ENCODE data around the gene EDEM2. TPM values are rescaled to one million over a fixed set of nuclear protein-coding genes. Genes with fewer than 3 reads are reported as not detected.

The EDEM2 gene
- total RNA-seq, 4 donors from 2014 or later: 23.0 to 55.9 (median 30.4) TPM

DNA sequence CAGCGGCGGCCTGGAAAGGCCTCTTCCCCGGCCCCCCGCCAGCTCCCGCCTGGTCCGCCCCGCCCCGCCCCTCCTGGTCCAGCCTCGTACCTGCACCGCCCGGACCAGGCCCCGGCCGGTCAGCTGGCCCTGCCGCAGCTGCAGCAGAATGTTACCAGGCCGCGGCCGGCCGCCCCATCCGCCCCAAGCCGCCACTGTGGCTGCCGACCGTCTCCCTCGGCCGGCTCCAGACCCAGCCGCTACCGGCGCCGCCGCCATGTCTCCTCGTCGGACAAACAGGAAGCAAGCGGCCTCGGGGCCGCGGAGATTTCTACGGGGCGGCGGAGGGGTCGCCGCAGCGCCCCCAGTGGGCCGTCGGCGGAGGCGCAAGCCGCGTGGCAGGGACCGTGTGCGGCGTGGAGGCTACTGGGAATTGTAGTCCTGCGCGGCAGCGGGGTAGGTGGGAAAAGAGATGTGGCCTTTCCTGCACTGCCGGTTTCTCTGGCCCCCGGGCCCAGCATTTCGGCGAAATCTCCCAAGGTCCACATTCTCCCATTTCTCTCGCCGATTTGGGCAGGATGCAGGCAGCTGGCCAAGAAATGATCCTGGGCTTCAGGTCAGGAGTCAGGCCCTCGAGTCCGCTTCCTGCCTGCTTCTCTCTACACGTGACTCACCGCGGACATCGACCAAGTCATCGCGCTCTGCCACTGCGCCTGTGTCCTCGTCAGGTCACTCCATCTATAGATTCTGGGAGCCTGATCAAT, 54.4 kb downstream of the EDEM2 start, which contains the start of gene TRPC4AP:
TSS of gene TRPC4AP (minus strand) at position 284 of the 743 bp plus-strand sequence. CDS start at position 258, 26 bp downstream.
- peak; percentile 77 for TF ChIP-seq POLR2A (IDR thresholded peaks at IDR 0.05)
- TF ChIP-seq, protein P1, sequence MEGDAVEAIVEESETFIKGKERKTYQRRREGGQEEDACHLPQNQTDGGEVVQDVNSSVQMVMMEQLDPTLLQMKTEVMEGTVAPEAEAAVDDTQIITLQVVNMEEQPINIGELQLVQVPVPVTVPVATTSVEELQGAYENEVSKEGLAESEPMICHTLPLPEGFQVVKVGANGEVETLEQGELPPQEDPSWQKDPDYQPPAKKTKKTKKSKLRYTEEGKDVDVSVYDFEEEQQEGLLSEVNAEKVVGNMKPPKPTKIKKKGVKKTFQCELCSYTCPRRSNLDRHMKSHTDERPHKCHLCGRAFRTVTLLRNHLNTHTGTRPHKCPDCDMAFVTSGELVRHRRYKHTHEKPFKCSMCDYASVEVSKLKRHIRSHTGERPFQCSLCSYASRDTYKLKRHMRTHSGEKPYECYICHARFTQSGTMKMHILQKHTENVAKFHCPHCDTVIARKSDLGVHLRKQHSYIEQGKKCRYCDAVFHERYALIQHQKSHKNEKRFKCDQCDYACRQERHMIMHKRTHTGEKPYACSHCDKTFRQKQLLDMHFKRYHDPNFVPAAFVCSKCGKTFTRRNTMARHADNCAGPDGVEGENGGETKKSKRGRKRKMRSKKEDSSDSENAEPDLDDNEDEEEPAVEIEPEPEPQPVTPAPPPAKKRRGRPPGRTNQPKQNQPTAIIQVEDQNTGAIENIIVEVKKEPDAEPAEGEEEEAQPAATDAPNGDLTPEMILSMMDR (IDR thresholded peaks at IDR 0.05): peak; percentile 96 to 99 (median 98)
- TF ChIP-seq EP300 (IDR thresholded peaks at IDR 0.05; ENCODE audit: low read depth): no peak
- peak; percentile 89 to 94 (median 91) for TF ChIP-seq POLR2AphosphoS5 (IDR thresholded peaks at IDR 0.05)
- peak within 1 kb of the TSS; percentile 93 to 95 (median 93) for H3K27ac ChIP-seq
- H3K27me3 ChIP-seq: no peaks in the 10 kb centered on the region
- no peaks in the 10 kb centered on the region for H3K36me3 ChIP-seq
- intact Hi-C loops (cut with DNase I; ENCODE audit: low total_unique reads): no loop called here
- peak within 1 kb of the TSS; percentile 80 to 89 (median 81) for H3K4me3 ChIP-seq
- no peaks in the 10 kb centered on the region for H3K9me3 ChIP-seq
- peaks cover 17 to 45% (median 28%) of the 10 kb centered on the region in 4 donors for H3K4me1 ChIP-seq
- WGBS, 2 donors (ENCODE audit: low coverage in 1 of 2): 2% methylated on average over 40 of the region's 69 CpGs; no CpG with 5 or more reads in 1 of the 2 donors
- in situ Hi-C loops (cut with MboI; ENCODE audit: low pct_ligation_motif_present in 1 of 4, low pct_unique_long_range_greater_than_20kb in 1 of 4, low sequenced_read_pairs in 3 of 4): loop anchor here in 3 of 4 donors (10.0 to 25.0 kb wide), 3 partner anchors 122 to 255 kb away; partner anchors contain the start of genes GGT7 (in 2 of the 3) and NCOA6 (in 1 of the 3)
- peak; percentile 91 for DNase-seq

DNA sequence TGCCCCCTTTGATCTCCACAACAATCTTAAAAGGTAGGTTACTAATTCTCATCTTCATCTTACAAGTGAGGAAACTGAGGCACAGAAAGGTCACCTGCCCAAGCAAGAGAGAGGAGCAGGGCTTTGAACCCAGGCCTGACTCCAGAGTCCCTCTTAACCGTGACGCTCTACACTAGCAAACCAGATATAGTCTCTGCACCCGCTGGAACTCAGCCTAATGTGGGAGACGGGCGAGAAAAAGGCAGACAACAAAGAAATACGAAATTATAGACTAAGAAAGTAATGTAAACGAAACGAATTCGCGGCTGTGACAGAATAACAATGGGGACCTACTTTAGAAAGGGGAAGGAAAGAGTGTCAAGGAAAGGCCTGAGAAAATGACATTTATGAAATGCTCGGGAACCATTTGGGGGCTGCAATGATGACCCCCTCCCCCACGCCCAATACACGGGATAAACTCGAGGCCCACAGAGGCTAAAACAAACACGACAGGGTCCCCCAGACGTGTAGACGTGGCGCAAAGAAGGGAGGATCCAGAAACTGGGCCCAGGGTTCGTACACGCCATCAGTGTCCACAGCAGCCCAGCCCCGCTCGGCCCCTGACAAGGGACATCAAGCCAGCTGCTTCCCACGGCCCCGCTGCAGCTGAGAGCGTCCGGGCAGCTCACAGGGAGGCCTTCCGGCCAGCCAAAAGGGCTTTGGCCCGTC, 55.2 kb downstream of the EDEM2 start:
- no peaks in the 10 kb centered on the region for H3K36me3 ChIP-seq
- peak; percentile 13 for DNase-seq
- intact Hi-C loops (cut with DNase I; ENCODE audit: low total_unique reads) (no loop called here), in situ Hi-C loops (cut with MboI; ENCODE audit: low pct_ligation_motif_present in 1 of 4, low pct_unique_long_range_greater_than_20kb in 1 of 4, low sequenced_read_pairs in 3 of 4) (loop anchor here in 3 of 4 donors (10.0 to 25.0 kb wide), 3 partner anchors 123 to 255 kb away; partner anchors contain the start of genes GGT7 (in 2 of the 3) and NCOA6 (in 1 of the 3))
- H3K9me3 ChIP-seq: no peaks in the 10 kb centered on the region
- H3K27me3 ChIP-seq: no peaks in the 10 kb centered on the region
- WGBS, 2 donors (ENCODE audit: low coverage in 1 of 2): 0% methylated on average over 1 to 25 of the region's 28 CpGs
- peak overlapping the region; percentile 93 to 95 (median 93) for H3K27ac ChIP-seq
- peaks cover 17 to 50% (median 30%) of the 10 kb centered on the region in 4 donors for H3K4me1 ChIP-seq
- TF ChIP-seq POLR2AphosphoS5 (IDR thresholded peaks at IDR 0.05) (no peak), EP300 (IDR thresholded peaks at IDR 0.05; ENCODE audit: low read depth) (no peak), POLR2A (IDR thresholded peaks at IDR 0.05) (no peak)
- TF ChIP-seq, protein P1 (IDR thresholded peaks at IDR 0.05): no peak
- peak overlapping the region; percentile 80 to 89 (median 81) for H3K4me3 ChIP-seq

DNA sequence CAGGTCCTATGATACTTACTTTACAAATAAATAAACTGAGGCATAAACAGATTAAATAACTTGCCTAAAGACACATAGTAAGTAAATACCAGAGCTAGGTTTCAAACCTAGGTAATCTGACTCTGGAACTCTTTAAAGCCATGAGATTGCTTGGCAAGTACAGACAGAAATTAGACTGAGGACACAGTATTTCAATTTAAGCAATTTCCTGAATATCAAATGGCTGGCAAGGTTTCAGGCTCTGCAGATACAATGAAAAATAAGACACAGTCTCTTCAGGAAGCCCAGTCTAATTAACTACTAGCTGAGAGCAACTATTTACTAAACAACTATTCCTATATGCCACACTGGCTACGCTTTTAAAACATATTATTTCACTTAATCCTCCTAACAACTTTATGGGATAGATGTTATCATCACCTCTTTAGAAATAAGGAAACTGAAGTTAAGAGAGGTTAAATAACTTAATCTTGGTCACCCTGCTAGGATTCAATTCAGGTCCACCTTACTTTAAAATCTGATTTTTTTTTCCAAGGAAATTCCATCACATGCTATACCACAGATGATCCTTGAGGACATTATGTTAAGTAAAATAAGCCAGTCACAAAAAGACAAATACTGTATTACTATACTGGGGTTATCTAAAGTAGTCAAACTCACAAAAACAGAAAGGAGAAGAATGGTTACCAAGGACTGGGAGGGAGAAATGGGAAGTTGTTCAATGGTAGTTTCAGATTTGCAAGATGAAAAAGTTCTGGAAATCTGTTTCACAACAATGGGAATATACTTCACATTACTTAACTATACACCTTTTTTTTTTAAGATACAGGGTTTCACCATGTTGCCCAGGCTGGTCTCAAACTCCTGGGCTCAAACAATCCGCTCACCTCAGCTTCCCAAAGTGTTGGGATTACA, 58.6 kb downstream of the EDEM2 start:
- in situ Hi-C loops (cut with MboI; ENCODE audit: low pct_ligation_motif_present in 1 of 4, low pct_unique_long_range_greater_than_20kb in 1 of 4, low sequenced_read_pairs in 3 of 4): loop anchor here in 3 of 4 donors (25.0 kb wide), 2 partner anchors 226 to 251 kb away; partner anchors contain the start of genes GGT7 (in 2 of the 3) and NCOA6 (in 1 of the 3)
- no peak for TF ChIP-seq POLR2A (IDR thresholded peaks at IDR 0.05)
- no peak for DNase-seq
- no peak overlapping the region for H3K27ac ChIP-seq
- WGBS, 2 donors (ENCODE audit: low coverage in 1 of 2): 93 to 97% methylated on average over 2 of the region's 2 CpGs
- peaks cover 17 to 53% (median 29%) of the 10 kb centered on the region in 4 donors for H3K4me1 ChIP-seq
- intact Hi-C loops (cut with DNase I; ENCODE audit: low total_unique reads): no loop called here
- no peaks in the 10 kb centered on the region for H3K9me3 ChIP-seq
- no peak overlapping the region for H3K4me3 ChIP-seq
- H3K27me3 ChIP-seq: no peaks in the 10 kb centered on the region
- peaks cover 0 to 5% (median 0%) of the 10 kb centered on the region in 4 donors for H3K36me3 ChIP-seq

DNA sequence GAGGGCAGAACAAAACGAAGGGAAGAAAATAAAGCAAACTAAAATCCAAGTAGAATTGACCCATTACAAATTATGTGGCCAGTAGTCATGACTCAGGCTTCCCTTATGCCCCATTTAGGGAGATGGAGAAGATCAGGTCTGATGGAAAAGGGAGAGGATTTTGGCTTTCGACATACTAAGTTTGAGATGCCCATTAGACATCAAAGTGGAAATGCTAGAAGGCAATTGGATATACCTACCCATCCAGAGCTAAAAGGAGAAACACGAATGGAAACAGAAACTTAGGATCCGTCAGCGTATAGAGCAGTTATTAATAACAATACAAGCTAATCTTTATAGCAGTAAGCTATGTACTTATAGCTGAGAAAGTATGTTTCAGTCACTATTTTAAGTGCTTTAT, 59.3 kb downstream of the EDEM2 start:
- H3K4me1 ChIP-seq: peaks cover 18 to 52% (median 28%) of the 10 kb centered on the region in 4 donors
- TF ChIP-seq, protein P1 (IDR thresholded peaks at IDR 0.05): no peak
- no peak for TF ChIP-seq EP300 (IDR thresholded peaks at IDR 0.05; ENCODE audit: low read depth)
- TF ChIP-seq POLR2AphosphoS5 (IDR thresholded peaks at IDR 0.05): no peak
- TF ChIP-seq POLR2A (IDR thresholded peaks at IDR 0.05): no peak
- no peaks in the 10 kb centered on the region for H3K9me3 ChIP-seq
- 68 to 69% methylated on average over 4 to 5 of the region's 5 CpGs for WGBS, 2 donors (ENCODE audit: low coverage in 1 of 2)
- H3K36me3 ChIP-seq: peaks cover 0 to 5% (median 0%) of the 10 kb centered on the region in 4 donors
- H3K27me3 ChIP-seq: no peaks in the 10 kb centered on the region
- H3K4me3 ChIP-seq: no peak overlapping the region
- no peak for DNase-seq
- intact Hi-C loops (cut with DNase I; ENCODE audit: low total_unique reads) (no loop called here), in situ Hi-C loops (cut with MboI; ENCODE audit: low pct_ligation_motif_present in 1 of 4, low pct_unique_long_range_greater_than_20kb in 1 of 4, low sequenced_read_pairs in 3 of 4) (loop anchor here in 3 of 4 donors (25.0 kb wide), 2 partner anchors 225 to 250 kb away; partner anchors contain the start of genes GGT7 (in 2 of the 3) and NCOA6 (in 1 of the 3))
- H3K27ac ChIP-seq: no peak overlapping the region
